H1 (cell line): ENCODE data around the gene ENDOD1.

ENCODE experiments used
- CHD7 ChIP-seq: fragments of 300-600 bp; sonication (generic); IDR thresholded peaks from 2 replicates; pipeline ENCODE4 v1.7.1; 2012; ENCODE audit warnings: low read length, moderate library complexity, mild to moderate bottlenecking, inconsistent platforms; ENCODE audit not compliant: insufficient replicate concordance
- CTCF ChIP-seq, 3 experiments: IDR thresholded peaks; 1 replicate in 2 of 3; 2 replicates in 1 of 3; pipeline versions ENCODE4 v1.5.1 to v1.6.1; 2011; ENCODE audit warnings: low read length in 3 of 3, mild to moderate bottlenecking in 3 of 3, inconsistent platforms in 2 of 3, low read depth in 1 of 3, moderate library complexity in 1 of 3; ENCODE audit not compliant: insufficient read depth in 1 of 3; ENCODE audit errors: control extremely low read depth in 1 of 3
- E2F6 ChIP-seq: IDR thresholded peaks from 2 replicates; pipeline ENCODE4 v1.6.1; 2012; ENCODE audit warnings: inconsistent platforms
- EP300 ChIP-seq, 2 experiments: IDR thresholded peaks; 1 replicate in 1 of 2; 2 replicates in 1 of 2; pipeline ENCODE4 v1.6.1; 2011 to 2012; ENCODE audit warnings: low read depth in 2 of 2, low read length in 2 of 2, mild to moderate bottlenecking in 2 of 2, borderline replicate concordance in 1 of 2, inconsistent platforms in 1 of 2, moderate library complexity in 1 of 2
- EZH2 ChIP-seq: fragments of 200-600 bp; sonication (generic); IDR thresholded peaks from 2 replicates; pipeline ENCODE4 v1.7.1; 2012; ENCODE audit warnings: low read depth, mild to moderate bottlenecking, moderate library complexity, low read length, inconsistent platforms; ENCODE audit not compliant: severe bottlenecking
- GABPA ChIP-seq: IDR thresholded peaks from 2 replicates; pipeline ENCODE4 v1.6.1; 2011; ENCODE audit warnings: mild to moderate bottlenecking, low read length, moderate library complexity, borderline replicate concordance; ENCODE audit not compliant: insufficient read depth
- NRF1 ChIP-seq: IDR thresholded peaks from 2 replicates; pipeline ENCODE4 v1.6.1; 2011; ENCODE audit warnings: mild to moderate bottlenecking, low read depth, low read length, improper control_type of control experiment
- POLR2A ChIP-seq, 2 experiments: IDR thresholded peaks; 1 replicate in 1 of 2; 2 replicates in 1 of 2; pipeline ENCODE4 v1.6.1; 2011; ENCODE audit warnings: low read depth in 2 of 2, low read length in 2 of 2, mild to moderate bottlenecking in 2 of 2; ENCODE audit errors: control extremely low read depth in 1 of 2
- POLR2AphosphoS5 ChIP-seq: IDR thresholded peaks from 2 replicates; pipeline ENCODE4 v1.6.1; 2011; ENCODE audit warnings: low read depth, low read length
- RNF2 ChIP-seq: fragments of 200-900, 300-1000 bp; sonication (generic); IDR thresholded peaks from 2 replicates; pipeline ENCODE4 v1.7.1; 2016; ENCODE audit warnings: borderline replicate concordance, low read depth, mild to moderate bottlenecking, antibody characterized with exemption, low read length; ENCODE audit not compliant: poor library complexity, severe bottlenecking; ENCODE audit errors: missing control alignments
- SIN3A ChIP-seq, 2 experiments: IDR thresholded peaks in 1 of 2; conservative IDR thresholded peaks in 1 of 2; 2 replicates each; pipeline ENCODE4 v1.6.1; 2011 to 2012; ENCODE audit warnings: low read length in 2 of 2, improper control_type of control experiment in 1 of 2, low read depth in 1 of 2, mild to moderate bottlenecking in 1 of 2
- SP1 ChIP-seq: IDR thresholded peaks from 2 replicates; pipeline ENCODE4 v1.6.1; 2011; ENCODE audit warnings: low read depth, low read length
- TCF12 ChIP-seq: IDR thresholded peaks from 2 replicates; pipeline ENCODE4 v1.6.1; 2011; ENCODE audit warnings: low read depth, mild to moderate bottlenecking, low read length

- TF ChIP-seq EP300 (IDR thresholded peaks at IDR 0.05; ENCODE audit: borderline replicate concordance in 1 of 2, low read depth in 2 of 2, low read length in 2 of 2) = no peak
- no peak for TF ChIP-seq CHD7
- no peak for TF ChIP-seq RNF2
- TF ChIP-seq TCF12 = no peak
- TF ChIP-seq CTCF (IDR thresholded peaks at IDR 0.05; ENCODE audit: control extremely low read depth in 1 of 3, insufficient read depth in 1 of 3, low read depth in 1 of 3, low read length in 3 of 3) = no peak
- TF ChIP-seq SIN3A (conservative IDR thresholded peaks at IDR 0.05 in 1 of 2, IDR thresholded peaks at IDR 0.05 in 1 of 2; ENCODE audit: low read depth in 1 of 2, low read length in 2 of 2) = no peak
- TF ChIP-seq EZH2 = no peak
- no peak for TF ChIP-seq POLR2A (IDR thresholded peaks at IDR 0.05; ENCODE audit: control extremely low read depth in 1 of 2, low read depth in 2 of 2, low read length in 2 of 2)
- TF ChIP-seq SP1 = no peak
- TF ChIP-seq E2F6 = no peak
- TF ChIP-seq NRF1 = no peak
- TF ChIP-seq POLR2AphosphoS5 = no peak
- no peak for TF ChIP-seq GABPA
Measured at GRCh38 chr11:95058621-95059020, 31.0 kb upstream of the ENDOD1 start.
